ENCODE data around the gene INHA. TPM values are rescaled to one million over a fixed set of nuclear protein-coding genes. Genes with fewer than 3 reads are reported as not detected.

INHA gene
- total and polyA plus RNA-seq, 2 donors (not counting 1 experiment from before 2014, with no cell fraction given), result not detected

DNA sequence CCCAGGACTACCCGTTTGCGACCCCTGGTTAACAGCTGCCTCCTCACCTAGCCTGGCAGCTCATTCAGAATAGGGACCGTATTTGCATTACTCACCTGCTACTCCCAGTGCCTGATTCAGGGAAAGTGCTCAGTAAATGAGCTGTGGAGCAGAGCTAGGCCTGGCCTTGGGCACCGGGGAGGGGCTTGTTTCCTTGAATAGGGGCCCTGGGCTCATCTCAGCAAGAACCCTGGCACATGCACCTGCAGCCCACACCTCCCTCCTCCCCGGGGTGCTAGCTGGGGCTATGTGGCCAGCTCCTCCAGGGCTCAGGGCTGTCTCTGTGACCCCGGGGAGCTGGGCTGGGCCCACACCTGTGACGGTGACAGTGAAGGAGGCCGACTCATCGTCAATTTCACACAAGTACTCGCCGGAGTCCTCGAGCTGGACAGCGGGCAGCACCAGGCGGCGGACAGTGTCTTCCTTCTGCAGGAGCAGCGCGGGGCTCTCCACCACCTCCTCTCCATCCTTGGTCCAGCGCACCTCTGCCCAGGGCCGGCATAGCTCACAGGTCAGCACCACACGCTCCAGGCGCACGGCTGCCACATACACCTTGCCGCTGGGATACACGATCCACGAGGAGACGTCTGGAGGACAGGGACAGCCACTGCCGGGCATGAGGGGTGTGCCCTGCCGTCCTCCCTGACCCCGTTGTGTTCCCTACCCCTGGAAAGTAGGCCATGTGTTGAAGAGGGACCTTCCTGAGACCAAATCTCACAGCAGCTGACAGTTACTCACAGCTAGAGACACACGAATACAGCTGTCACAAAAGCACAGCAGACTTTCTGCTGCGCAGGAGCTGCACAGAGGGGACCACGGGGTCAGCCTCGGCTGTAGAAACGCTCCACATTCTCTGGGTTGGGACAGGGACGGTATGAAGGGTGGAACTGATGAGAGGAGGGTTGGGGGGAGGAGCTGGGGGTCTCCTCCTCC is 9.8 kb upstream of the INHA start:
- H4K20me1 ChIP-seq (ENCODE audit: control insufficient read depth, insufficient read depth, low read length, poor library complexity, severe bottlenecking), result no peaks in the 10 kb centered on the region
- TF ChIP-seq EZH2 (IDR thresholded peaks at IDR 0.05; ENCODE audit: borderline replicate concordance, insufficient read depth, low read depth, low read length, poor library complexity, severe bottlenecking) (no peak), CTCF (IDR thresholded peaks at IDR 0.05) (no peak)
- H3K9me3 ChIP-seq (ENCODE audit: control extremely low read depth in 1 of 3, control insufficient read depth in 2 of 3, insufficient read depth in 1 of 3, low read length in 2 of 3), result peaks cover 0 to 5% (median 0%) of the 10 kb centered on the region in 3 donors
- Mint-ChIP-seq H3K27ac (no peak overlapping the region), H3K9me3 (ENCODE audit: insufficient read depth) (no peaks in the 10 kb centered on the region), H3K4me1 (no peaks in the 10 kb centered on the region), H3K4me3 (no peak overlapping the region), H3K27me3 (peaks cover 37% of the 10 kb centered on the region)
- DNase-seq (no peak), ATAC-seq (ENCODE audit: low read depth) (no peak)
- H2AFZ ChIP-seq (ENCODE audit: insufficient read depth, low read depth, low read length, poor library complexity, severe bottlenecking), result no peak overlapping the region
- POLR2A ChIA-PET, result no interaction called here
- H3K4me1 ChIP-seq (ENCODE audit: control insufficient read depth in 2 of 2, insufficient read depth in 2 of 2, low read length in 2 of 2), result no peaks in the 10 kb centered on the region
- H3K4me3 ChIP-seq (ENCODE audit: control extremely low read depth in 1 of 5, extremely low read depth in 1 of 5, insufficient read depth in 1 of 5, low read depth in 2 of 5, low read length in 4 of 5), result no peak overlapping the region
- no peaks in the 10 kb centered on the region for H3K36me3 ChIP-seq (replicated peaks in 1 of 2; ENCODE audit: control extremely low read depth in 1 of 2, control insufficient read depth in 1 of 2, extremely low read depth in 1 of 2, insufficient read depth in 2 of 2, low read length in 1 of 2)
- CTCF ChIA-PET, result interaction anchor here (1.4 to 2.5 kb wide), 3 partner anchors 10 to 127 kb away, joined by 3 to 6 read pairs (median 5); no protein-coding TSS in a partner anchor
- H3K27ac ChIP-seq (ENCODE audit: low read length in 2 of 2), result no peak overlapping the region
- no peaks in the 10 kb centered on the region for H3K79me2 ChIP-seq (ENCODE audit: control insufficient read depth, insufficient read depth, low read length)
- 91% methylated on average over 30 of the region's 35 CpGs for WGBS (ENCODE audit: insufficient coverage)
- H3K9ac ChIP-seq (ENCODE audit: low read length), result no peak overlapping the region
- intact Hi-C loops (cut with micrococcal nuclease), result no loop called here
- H3K27me3 ChIP-seq (replicated peaks in 1 of 4; ENCODE audit: control extremely low read depth in 1 of 4, control insufficient read depth in 3 of 4, insufficient read depth in 4 of 4, low read length in 3 of 4), result peaks cover 0 to 9% (median 0%) of the 10 kb centered on the region in 4 experiments
- no peak overlapping the region for H3K4me2 ChIP-seq (replicated peaks; ENCODE audit: low read depth, low read length, poor library complexity, severe bottlenecking)

All from B cell (primary cell).